Mesothelial cell of epicardium (in vitro differentiated cells): ENCODE data around the gene SMIM8. TPM values are rescaled to one million over a fixed set of nuclear protein-coding genes. Genes with fewer than 3 reads are reported as not detected.
A peak's percentile ranks its signal among the peaks of the same experiment; 100 is the strongest.

Source experiments
- DNase-seq, 2 experiments: peaks; one replicate each; pipeline ENCODE4 v3.0.0; 2021; ENCODE audit warnings: low spot score in 2 of 2; ENCODE audit not compliant: unreplicated experiment in 2 of 2
- H3K27ac Mint-ChIP-seq: 2 replicates; pipeline ENCODE4 v1.8.0; 2021; ENCODE audit warnings: mixed read lengths
- H3K27me3 Mint-ChIP-seq: 2 replicates; pipeline ENCODE4 v1.8.0; 2021; ENCODE audit warnings: low read depth, mixed read lengths
- H3K36me3 Mint-ChIP-seq: 2 replicates; pipeline ENCODE4 v1.8.0; 2021; ENCODE audit warnings: mixed read lengths
- H3K4me1 Mint-ChIP-seq: 2 replicates; pipeline ENCODE4 v1.8.0; 2021; ENCODE audit warnings: mixed read lengths
- H3K4me3 Mint-ChIP-seq: 2 replicates; pipeline ENCODE4 v1.8.0; 2021; ENCODE audit warnings: mild to moderate bottlenecking, moderate library complexity, mixed read lengths
- H3K9me3 Mint-ChIP-seq: 2 replicates; pipeline ENCODE4 v1.8.0; 2021; ENCODE audit warnings: mixed read lengths
- total RNA-seq: library from RNA; stranded (reverse); gene quantifications from 3 replicates; pipeline ENCODE4 v1.2.1, GENCODE V29; 2021
- TF ChIP-seq, protein P1 (sequence below): fragments of 200-600 bp; sonication (generic); IDR thresholded peaks from one replicate; pipeline ENCODE4 v1.5.0; 2021; ENCODE audit warnings: antibody characterized with exemption; ENCODE audit not compliant: unreplicated experiment

The SMIM8 gene, protein sequence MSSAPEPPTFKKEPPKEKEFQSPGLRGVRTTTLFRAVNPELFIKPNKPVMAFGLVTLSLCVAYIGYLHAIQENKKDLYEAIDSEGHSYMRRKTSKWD
- 23.7 to 26.7 TPM (median 24.4 TPM) in 3 replicates for total RNA-seq

GRCh38 chr6:87322304-87323212, at the start of gene SMIM8:
Gene SMIM8 (plus strand): TSS chr6:87322588. CDS start chr6:87337032, 14,444 bp downstream.
- peaks cover 12% of the 10 kb centered on the region for H3K36me3 Mint-ChIP-seq
- peak within 1 kb of the TSS; percentile 86 for H3K27ac Mint-ChIP-seq
- no peaks in the 10 kb centered on the region for H3K27me3 Mint-ChIP-seq
- TF ChIP-seq, protein P1, sequence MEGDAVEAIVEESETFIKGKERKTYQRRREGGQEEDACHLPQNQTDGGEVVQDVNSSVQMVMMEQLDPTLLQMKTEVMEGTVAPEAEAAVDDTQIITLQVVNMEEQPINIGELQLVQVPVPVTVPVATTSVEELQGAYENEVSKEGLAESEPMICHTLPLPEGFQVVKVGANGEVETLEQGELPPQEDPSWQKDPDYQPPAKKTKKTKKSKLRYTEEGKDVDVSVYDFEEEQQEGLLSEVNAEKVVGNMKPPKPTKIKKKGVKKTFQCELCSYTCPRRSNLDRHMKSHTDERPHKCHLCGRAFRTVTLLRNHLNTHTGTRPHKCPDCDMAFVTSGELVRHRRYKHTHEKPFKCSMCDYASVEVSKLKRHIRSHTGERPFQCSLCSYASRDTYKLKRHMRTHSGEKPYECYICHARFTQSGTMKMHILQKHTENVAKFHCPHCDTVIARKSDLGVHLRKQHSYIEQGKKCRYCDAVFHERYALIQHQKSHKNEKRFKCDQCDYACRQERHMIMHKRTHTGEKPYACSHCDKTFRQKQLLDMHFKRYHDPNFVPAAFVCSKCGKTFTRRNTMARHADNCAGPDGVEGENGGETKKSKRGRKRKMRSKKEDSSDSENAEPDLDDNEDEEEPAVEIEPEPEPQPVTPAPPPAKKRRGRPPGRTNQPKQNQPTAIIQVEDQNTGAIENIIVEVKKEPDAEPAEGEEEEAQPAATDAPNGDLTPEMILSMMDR = peak; percentile 84
- peaks cover 7% of the 10 kb centered on the region for H3K9me3 Mint-ChIP-seq
- peak within 1 kb of the TSS; percentile 99 for H3K4me3 Mint-ChIP-seq
- DNase-seq = peak; percentile 84 to 92
- H3K4me1 Mint-ChIP-seq = peaks cover 5% of the 10 kb centered on the region

GRCh38 chr6:87274660-87275274, 47.6 kb upstream of the SMIM8 start:
- Mint-ChIP-seq H3K4me1 (peaks cover 7% of the 10 kb centered on the region), H3K27ac (no peak overlapping the region), H3K27me3 (no peaks in the 10 kb centered on the region), H3K36me3 (peaks cover 3% of the 10 kb centered on the region), H3K4me3 (no peak overlapping the region), H3K9me3 (peaks cover 22% of the 10 kb centered on the region)
- no peak for DNase-seq
- TF ChIP-seq, protein P1 = no peak

DNA sequence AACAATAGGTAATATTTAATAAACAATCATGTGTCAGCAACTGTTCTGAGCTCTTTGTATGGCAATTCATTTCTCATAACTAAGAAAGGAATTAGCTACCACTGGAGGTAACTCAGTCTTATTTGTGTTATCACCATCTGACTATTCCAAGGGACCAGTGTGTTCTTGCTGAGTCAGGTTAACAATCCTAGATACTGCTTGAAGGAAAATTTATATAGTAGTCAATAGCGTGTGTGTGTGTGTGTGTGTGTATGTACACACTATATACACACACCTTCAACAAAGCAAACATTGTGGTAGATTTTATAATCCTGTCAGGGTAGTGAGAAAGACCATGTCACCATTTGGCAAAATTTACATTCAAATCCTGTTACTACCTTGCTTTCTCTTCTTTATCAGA, 45.8 kb upstream of the SMIM8 start:
- Mint-ChIP-seq H3K27me3 (no peaks in the 10 kb centered on the region), H3K27ac (no peak overlapping the region)
- TF ChIP-seq, protein P1 = no peak

DNA sequence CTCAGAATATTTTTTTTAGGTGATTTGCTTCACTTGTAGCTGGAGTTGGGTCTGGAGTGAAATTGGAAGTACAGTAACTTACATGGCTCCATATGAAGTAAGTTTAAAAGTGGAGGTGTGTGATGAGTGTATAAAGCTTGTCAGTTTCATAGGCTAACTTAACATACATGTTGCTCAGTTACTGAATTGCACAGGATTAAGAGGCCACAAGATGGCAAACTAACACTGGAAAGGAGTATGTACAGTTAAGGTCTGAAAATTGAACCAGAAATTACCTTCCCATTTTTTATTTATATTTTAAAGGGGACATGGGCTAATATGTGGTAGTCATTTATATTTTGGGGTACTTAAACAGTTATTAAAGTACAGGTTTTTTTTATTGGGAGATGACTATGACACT, 45.3 kb upstream of the SMIM8 start:
- DNase-seq = no peak
- no peak overlapping the region for H3K27ac Mint-ChIP-seq
- H3K9me3 Mint-ChIP-seq = peaks cover 2% of the 10 kb centered on the region
- peaks cover 8% of the 10 kb centered on the region for H3K4me1 Mint-ChIP-seq
- H3K27me3 Mint-ChIP-seq = no peaks in the 10 kb centered on the region
- H3K36me3 Mint-ChIP-seq = no peaks in the 10 kb centered on the region
- TF ChIP-seq, protein P1 = no peak
- H3K4me3 Mint-ChIP-seq = no peak overlapping the region

More for the DNA sequence above, 45.8 kb upstream of the SMIM8 start:
- Mint-ChIP-seq H3K9me3 (peaks cover 7% of the 10 kb centered on the region), H3K4me3 (no peak overlapping the region), H3K4me1 (peaks cover 8% of the 10 kb centered on the region), H3K36me3 (no peaks in the 10 kb centered on the region)
- no peak for DNase-seq

GRCh38 chr6:87279196-87279595, 43.2 kb upstream of the SMIM8 start:
- H3K27me3 Mint-ChIP-seq = no peaks in the 10 kb centered on the region

More at GRCh38 chr6:87279196-87279595, 43.2 kb upstream of the SMIM8 start:
- no peak for DNase-seq
- H3K9me3 Mint-ChIP-seq = no peaks in the 10 kb centered on the region
- TF ChIP-seq, protein P1 = no peak
- H3K4me3 Mint-ChIP-seq = no peak overlapping the region
- H3K36me3 Mint-ChIP-seq = no peaks in the 10 kb centered on the region
- H3K4me1 Mint-ChIP-seq = peaks cover 19% of the 10 kb centered on the region
- no peak overlapping the region for H3K27ac Mint-ChIP-seq
